Lower lobe of right lung (tissue), 2 donors: ENCODE data around the gene SMC4. TPM values are rescaled to one million over a fixed set of nuclear protein-coding genes. Genes with fewer than 3 reads are reported as not detected.
A peak's percentile ranks its signal among the peaks of the same experiment; 100 is the strongest.

Source experiments
- ATAC-seq, 2 donors: fragments of 200-7000 bp; cut with Tn5 transposase; one replicate each; pipeline ENCODE4 v1.9.1; 2020 to 2022; ENCODE audit warnings: mild to moderate bottlenecking in 2 of 2, moderate library complexity in 2 of 2
- DNase-seq: peaks from one replicate; pipeline ENCODE4 v3.0.0-alpha.2; 2020
- H3K27ac ChIP-seq: fragments of 200-600 bp; one replicate; pipeline ENCODE4 v1.8.0; 2022
- H3K27me3 ChIP-seq: fragments of 200-600 bp; one replicate; pipeline ENCODE4 v1.8.0; 2022; ENCODE audit warnings: low read depth
- H3K36me3 ChIP-seq: fragments of 200-600 bp; one replicate; pipeline ENCODE4 v1.8.0; 2022; ENCODE audit warnings: mild to moderate bottlenecking
- H3K4me1 ChIP-seq: fragments of 200-600 bp; one replicate; pipeline ENCODE4 v1.8.0; 2022
- H3K4me3 ChIP-seq: fragments of 200-600 bp; one replicate; pipeline ENCODE4 v1.8.0; 2022; ENCODE audit warnings: mild to moderate bottlenecking
- H3K9me3 ChIP-seq: fragments of 200-600 bp; one replicate; pipeline ENCODE4 v1.8.0; 2022
- CTCF ChIP-seq: fragments of 200-600 bp; IDR thresholded peaks from one replicate; pipeline ENCODE4 v1.8.0; 2022; ENCODE audit warnings: antibody characterized with exemption, mild to moderate bottlenecking
- intact Hi-C: fragments of 100-400 bp; cut with DNase I; formaldehyde crosslinking; loops from one replicate; pipeline ENCODE4 v1.11.0; 2022
- total RNA-seq: library from RNA; stranded (reverse); fragmentation: NEBNext Ultra II Directional; extraction: Animal tissue kit (Norgen Biotek cat#: 25700); gene quantifications from one replicate; pipeline ENCODE4 v1.2.1, GENCODE V29; 2021
- donor health status: DM: no; HTN: yes; CAD: no; lungs with severe emphysema.

SMC4 gene
- total RNA-seq, 1 donor from 2014 or later: 57.6 TPM

GRCh38 chr3:160413613-160414248 lies 14.3 kb downstream of the SMC4 start:
- no peak overlapping the region for H3K27ac ChIP-seq

GRCh38 chr3:160417311-160417710 lies 17.9 kb downstream of the SMC4 start:
- Histone ChIP-seq H3K4me1 (no peaks in the 10 kb centered on the region), H3K9me3 (no peaks in the 10 kb centered on the region), H3K27me3 (no peaks in the 10 kb centered on the region), H3K27ac (no peak overlapping the region), H3K4me3 (no peak overlapping the region), H3K36me3 (peaks cover 85% of the 10 kb centered on the region)
- ATAC-seq: no peak
- DNase-seq: no peak
- intact Hi-C loops: no loop called here
- no peak for TF ChIP-seq CTCF

More at GRCh38 chr3:160413613-160414248, 14.3 kb downstream of the SMC4 start:
- H3K4me3 ChIP-seq: no peak overlapping the region
- TF ChIP-seq CTCF: peak; percentile 84
- H3K36me3 ChIP-seq: peaks cover 53% of the 10 kb centered on the region
- H3K27me3 ChIP-seq: no peaks in the 10 kb centered on the region
- H3K9me3 ChIP-seq: no peaks in the 10 kb centered on the region
- peak; percentile 84 to 88 for ATAC-seq
- intact Hi-C loops: no loop called here
- H3K4me1 ChIP-seq: no peaks in the 10 kb centered on the region
- DNase-seq: no peak

- Histone ChIP-seq H3K27ac (no peak overlapping the region), H3K36me3 (peaks cover 97% of the 10 kb centered on the region), H3K9me3 (no peaks in the 10 kb centered on the region), H3K27me3 (no peaks in the 10 kb centered on the region), H3K4me1 (no peaks in the 10 kb centered on the region), H3K4me3 (no peak overlapping the region)
- DNase-seq: no peak
- no peak for ATAC-seq
- TF ChIP-seq CTCF: no peak
- intact Hi-C loops: no loop called here
Observed at GRCh38 chr3:160427832-160428424, 28.5 kb downstream of the SMC4 start.

- no peak for TF ChIP-seq CTCF
- Histone ChIP-seq H3K27ac (no peak overlapping the region), H3K9me3 (no peaks in the 10 kb centered on the region), H3K27me3 (no peaks in the 10 kb centered on the region), H3K4me1 (no peaks in the 10 kb centered on the region), H3K36me3 (peaks cover 67% of the 10 kb centered on the region), H3K4me3 (no peak overlapping the region)
- ATAC-seq (no peak), DNase-seq (no peak)
- intact Hi-C loops: no loop called here
Observed at GRCh38 chr3:160434071-160434470, 34.6 kb downstream of the SMC4 start.

GRCh38 chr3:160435095-160435494 lies 35.6 kb downstream of the SMC4 start:
- Histone ChIP-seq H3K36me3 (peaks cover 56% of the 10 kb centered on the region), H3K27ac (no peak overlapping the region), H3K4me1 (no peaks in the 10 kb centered on the region), H3K27me3 (no peaks in the 10 kb centered on the region), H3K9me3 (no peaks in the 10 kb centered on the region), H3K4me3 (no peak overlapping the region)
- ATAC-seq (no peak), DNase-seq (no peak)
- intact Hi-C loops: no loop called here
- TF ChIP-seq CTCF: no peak
